WTC11 (cell line): ENCODE measurements around the gene DEPDC5.

ENCODE experiments used
- CTCF ChIP-seq: fragments of 200-600 bp; IDR thresholded peaks from 2 replicates; pipeline ENCODE4 v1.8.0; 2022; ENCODE audit warnings: antibody characterized with exemption
- E2F1 ChIP-seq: sonication (generic); formaldehyde crosslinking; IDR thresholded peaks from 2 replicates; pipeline ENCODE4 v1.8.0; 2022; ENCODE audit warnings: mild to moderate bottlenecking, missing genetic modification reagents
- E2F4 ChIP-seq: sonication (generic); formaldehyde crosslinking; IDR thresholded peaks from 2 replicates; pipeline ENCODE4 v1.8.1; 2022; ENCODE audit warnings: low read depth, mild to moderate bottlenecking, moderate library complexity, missing genetic modification reagents, borderline replicate concordance
- FOXJ3 ChIP-seq: sonication (generic); formaldehyde crosslinking; IDR thresholded peaks from 2 replicates; pipeline ENCODE4 v1.9.0; 2021; ENCODE audit warnings: missing genetic modification reagents, mild to moderate bottlenecking, borderline replicate concordance
- GABPB1 ChIP-seq: sonication (generic); formaldehyde crosslinking; IDR thresholded peaks from 2 replicates; pipeline ENCODE4 v1.8.1; 2023; ENCODE audit warnings: mild to moderate bottlenecking, missing genetic modification reagents
- IRF1 ChIP-seq: sonication (generic); formaldehyde crosslinking; IDR thresholded peaks from 2 replicates; pipeline ENCODE4 v1.8.0; 2023; ENCODE audit warnings: missing genetic modification reagents
- JUN ChIP-seq: sonication (generic); formaldehyde crosslinking; IDR thresholded peaks from 2 replicates; pipeline ENCODE4 v1.8.0; 2023; ENCODE audit warnings: mild to moderate bottlenecking, missing genetic modification reagents
- NFATC4 ChIP-seq: fragments of 250-450 bp; sonication (Bioruptor Pico); IDR thresholded peaks from 2 replicates; pipeline ENCODE4 v1.9.0; 2021; ENCODE audit warnings: mild to moderate bottlenecking
- NFYB ChIP-seq: sonication (generic); formaldehyde crosslinking; conservative IDR thresholded peaks from 2 replicates; pipeline ENCODE4 v1.8.0; 2022; ENCODE audit warnings: low read depth, missing genetic modification reagents
- NR3C1 ChIP-seq: sonication (generic); formaldehyde crosslinking; conservative IDR thresholded peaks from 2 replicates; pipeline ENCODE4 v1.8.1; 2023; ENCODE audit warnings: low read depth, mild to moderate bottlenecking, missing genetic modification reagents
- RELA ChIP-seq: sonication (generic); formaldehyde crosslinking; IDR thresholded peaks from 2 replicates; pipeline ENCODE4 v1.8.1; 2022; ENCODE audit warnings: missing genetic modification reagents, mild to moderate bottlenecking, borderline replicate concordance
- SMAD3 ChIP-seq: sonication (generic); formaldehyde crosslinking; IDR thresholded peaks from 2 replicates; pipeline ENCODE4 v1.8.0; 2022; ENCODE audit warnings: missing genetic modification reagents, mild to moderate bottlenecking, borderline replicate concordance
- SP1 ChIP-seq: sonication (generic); formaldehyde crosslinking; conservative IDR thresholded peaks from 2 replicates; pipeline ENCODE4 v1.8.1; 2022; ENCODE audit warnings: missing genetic modification reagents
- ZNF263 ChIP-seq: sonication (generic); formaldehyde crosslinking; IDR thresholded peaks from 2 replicates; pipeline ENCODE4 v1.8.1; 2022; ENCODE audit warnings: low read depth, mild to moderate bottlenecking, moderate library complexity, missing genetic modification reagents

GRCh38 chr22:31818481-31819392, 64.9 kb downstream of the DEPDC5 start:
- no peak for TF ChIP-seq NFATC4 (CRISPR knock-in tag)
- no peak for TF ChIP-seq IRF1
- no peak for TF ChIP-seq E2F1 (CRISPR knock-in tag)
- no peak for TF ChIP-seq CTCF
- TF ChIP-seq RELA (CRISPR knock-in tag), result no peak
- no peak for TF ChIP-seq E2F4 (CRISPR knock-in tag)
- TF ChIP-seq FOXJ3 (CRISPR knock-in tag), result no peak
- no peak for TF ChIP-seq SP1 (CRISPR knock-in tag)
- no peak for TF ChIP-seq NR3C1 (CRISPR knock-in tag)
- no peak for TF ChIP-seq GABPB1 (CRISPR knock-in tag)
- no peak for TF ChIP-seq SMAD3
- no peak for TF ChIP-seq ZNF263 (CRISPR knock-in tag)
- no peak for TF ChIP-seq JUN
- no peak for TF ChIP-seq NFYB
